GM19328 (cell line): Measurements from ENCODE around the gene KCNH3.
"Not testable (repeated sequence)": the region's sequence is repeated elsewhere in the genome, so short reads cannot be mapped to it uniquely, and the experiment has no call there.

Experiments used
- ATAC-seq: cut with Tn5 transposase; IDR thresholded peaks from one replicate; pipeline ENCODE4 v1.9.1; 2021; ENCODE audit warnings: mild to moderate bottlenecking, moderate library complexity; ENCODE audit not compliant: unreplicated experiment

The KCNH3 gene

GRCh38 chr12:49538510-49539403, at the start of gene KCNH3:
Gene KCNH3, plus strand, starts transcription at chr12:49539030. Its CDS starts 387 bp downstream, at chr12:49539417.
- peak; percentile 51 for ATAC-seq

GRCh38 chr12:49489154-49489553, 49.7 kb upstream of the KCNH3 start:
- no peak for ATAC-seq

GRCh38 chr12:49489720-49490119, 49.1 kb upstream of the KCNH3 start:
- ATAC-seq = no peak

- no peak for ATAC-seq
Observed at GRCh38 chr12:49491823-49492222, 47.0 kb upstream of the KCNH3 start.

GRCh38 chr12:49493900-49494299, 44.9 kb upstream of the KCNH3 start:
- ATAC-seq = no peak

GRCh38 chr12:49496417-49497360, 42.1 kb upstream of the KCNH3 start:
- no peak for ATAC-seq

GRCh38 chr12:49501895-49502294, 36.9 kb upstream of the KCNH3 start:
- ATAC-seq = no peak

GRCh38 chr12:49502590-49502989, 36.2 kb upstream of the KCNH3 start:
- no peak for ATAC-seq

GRCh38 chr12:49503674-49504180, 35.1 kb upstream of the KCNH3 start:
- ATAC-seq = no peak

- no peak for ATAC-seq
Observed at GRCh38 chr12:49505672-49506071, 33.2 kb upstream of the KCNH3 start.

GRCh38 chr12:49507139-49507538, 31.7 kb upstream of the KCNH3 start:
- no peak for ATAC-seq

- not testable (repeated sequence) for ATAC-seq
Observed at GRCh38 chr12:49509681-49510080, 29.1 kb upstream of the KCNH3 start.

GRCh38 chr12:49511410-49511809, 27.4 kb upstream of the KCNH3 start:
- no peak for ATAC-seq

- no peak for ATAC-seq
Observed at GRCh38 chr12:49512546-49512945, 26.3 kb upstream of the KCNH3 start.

GRCh38 chr12:49515266-49515665, 23.6 kb upstream of the KCNH3 start:
- ATAC-seq = no peak

- ATAC-seq = no peak
Observed at GRCh38 chr12:49518914-49519573, 19.8 kb upstream of the KCNH3 start.

GRCh38 chr12:49519574-49519936, 19.3 kb upstream of the KCNH3 start:
- no peak for ATAC-seq

GRCh38 chr12:49521389-49521788, 17.4 kb upstream of the KCNH3 start:
- no peak for ATAC-seq

GRCh38 chr12:49524660-49525324, 14.0 kb upstream of the KCNH3 start:
- ATAC-seq = no peak

GRCh38 chr12:49525942-49526341, 12.9 kb upstream of the KCNH3 start:
- ATAC-seq = no peak
